ENCODE measurements around the gene GPHN. TPM values are rescaled to one million over a fixed set of nuclear protein-coding genes. Genes with fewer than 3 reads are reported as not detected.

The GPHN gene
- total and polyA plus RNA-seq, 4 donors, result 9.1 to 57.6 (median 33.9) TPM

- no peaks in the 10 kb centered on the region for H3K27me3 ChIP-seq (ENCODE audit: control insufficient read depth in 3 of 3, insufficient read depth in 3 of 3, low read length in 2 of 3)
- H3K9me3 ChIP-seq (ENCODE audit: control insufficient read depth in 4 of 4, insufficient read depth in 3 of 4, low read length in 3 of 4), result no peaks in the 10 kb centered on the region
- ATAC-seq (ENCODE audit: insufficient read depth, low FRiP score), result no peak
- 69 to 74% methylated on average over 3 of the region's 3 CpGs for whole genome bisulfite sequencing, 2 donors
- no peak for TF ChIP-seq CTCF (IDR thresholded peaks at IDR 0.05; ENCODE audit: control extremely low read depth, extremely low read depth)
- no peak overlapping the region for H3K27ac ChIP-seq (ENCODE audit: low read depth in 1 of 2, low read length in 1 of 2)
- DNase-seq, result no peak
- no peaks in the 10 kb centered on the region for H3K36me3 ChIP-seq (ENCODE audit: control insufficient read depth in 4 of 4, insufficient read depth in 4 of 4, low read length in 4 of 4)
- H3K9ac ChIP-seq (ENCODE audit: insufficient read depth in 1 of 2, low read length in 2 of 2), result no peak overlapping the region
- H3K4me3 ChIP-seq, result no peak overlapping the region
- H3K4me1 ChIP-seq (ENCODE audit: control insufficient read depth in 5 of 5, insufficient read depth in 5 of 5, low read length in 5 of 5), result peaks cover 0 to 3% (median 0%) of the 10 kb centered on the region in 5 donors
Measured at GRCh38 chr14:66490143-66491111, 17.5 kb upstream of the GPHN start.

- Histone ChIP-seq H3K4me3 (no peak overlapping the region), H3K27me3 (ENCODE audit: control insufficient read depth in 3 of 3, insufficient read depth in 3 of 3, low read length in 2 of 3) (no peaks in the 10 kb centered on the region), H3K27ac (ENCODE audit: low read depth in 1 of 2, low read length in 1 of 2) (no peak overlapping the region), H3K4me1 (ENCODE audit: control insufficient read depth in 5 of 5, insufficient read depth in 5 of 5, low read length in 5 of 5) (peaks cover 0 to 3% (median 0%) of the 10 kb centered on the region in 5 donors), H3K9ac (ENCODE audit: insufficient read depth in 1 of 2, low read length in 2 of 2) (no peak overlapping the region), H3K36me3 (ENCODE audit: control insufficient read depth in 4 of 4, insufficient read depth in 4 of 4, low read length in 4 of 4) (no peaks in the 10 kb centered on the region), H3K9me3 (ENCODE audit: control insufficient read depth in 4 of 4, insufficient read depth in 3 of 4, low read length in 3 of 4) (no peaks in the 10 kb centered on the region)
- DNase-seq (no peak), ATAC-seq (ENCODE audit: insufficient read depth, low FRiP score) (no peak)
- TF ChIP-seq CTCF (IDR thresholded peaks at IDR 0.05; ENCODE audit: control extremely low read depth, extremely low read depth), result no peak
Measured at GRCh38 chr14:66493750-66494149, 14.2 kb upstream of the GPHN start.

- WGBS, 2 donors, result 3% methylated on average over 4 of the region's 4 CpGs
- Histone ChIP-seq H3K27ac (ENCODE audit: low read depth in 1 of 2, low read length in 1 of 2) (no peak overlapping the region), H3K4me3 (no peak overlapping the region), H3K9me3 (ENCODE audit: control insufficient read depth in 4 of 4, insufficient read depth in 3 of 4, low read length in 3 of 4) (no peaks in the 10 kb centered on the region), H3K4me1 (ENCODE audit: control insufficient read depth in 5 of 5, insufficient read depth in 5 of 5, low read length in 5 of 5) (peaks cover 0 to 2% (median 0%) of the 10 kb centered on the region in 5 donors), H3K9ac (ENCODE audit: insufficient read depth in 1 of 2, low read length in 2 of 2) (no peak overlapping the region), H3K36me3 (ENCODE audit: control insufficient read depth in 4 of 4, insufficient read depth in 4 of 4, low read length in 4 of 4) (no peaks in the 10 kb centered on the region), H3K27me3 (ENCODE audit: control insufficient read depth in 3 of 3, insufficient read depth in 3 of 3, low read length in 2 of 3) (no peaks in the 10 kb centered on the region)
- peak; percentile 24 to 84 (median 76) for DNase-seq
- peak; percentile 68 for TF ChIP-seq CTCF (IDR thresholded peaks at IDR 0.05; ENCODE audit: control extremely low read depth, extremely low read depth)
- ATAC-seq (ENCODE audit: insufficient read depth, low FRiP score), result peak; percentile 85
Measured at GRCh38 chr14:66495218-66496098, 12.5 kb upstream of the GPHN start.

Data from lung (tissue), 12 donors.